GM03348 (cell line): ENCODE data around the gene MPHOSPH9.

Source experiments
- DNase-seq: peaks from one replicate; pipeline ENCODE4 v3.0.0; 2012; ENCODE audit warnings: low spot score

MPHOSPH9 gene

GRCh38 chr12:123149088-123149487, 83.9 kb downstream of the MPHOSPH9 start:
- peak; percentile 26 for DNase-seq

- DNase-seq = no peak
Measured at GRCh38 chr12:123148655-123149054, 84.3 kb downstream of the MPHOSPH9 start.

GRCh38 chr12:123148223-123148622, 84.7 kb downstream of the MPHOSPH9 start:
- no peak for DNase-seq

- no peak for DNase-seq
Measured at GRCh38 chr12:123145211-123145610, 87.7 kb downstream of the MPHOSPH9 start.

GRCh38 chr12:123143736-123144461, 89.0 kb downstream of the MPHOSPH9 start:
- no peak for DNase-seq

- DNase-seq = no peak
Measured at GRCh38 chr12:123142921-123143735, 89.8 kb downstream of the MPHOSPH9 start.

- no peak for DNase-seq
Measured at GRCh38 chr12:123142518-123142840, 90.5 kb downstream of the MPHOSPH9 start.

GRCh38 chr12:123141615-123142517, 91.1 kb downstream of the MPHOSPH9 start:
- peak; percentile 63 for DNase-seq

- no peak for DNase-seq
Measured at GRCh38 chr12:123140676-123141614, 92.0 kb downstream of the MPHOSPH9 start.

- DNase-seq = peak; percentile 45
Measured at GRCh38 chr12:123139926-123140675, 92.8 kb downstream of the MPHOSPH9 start.

- no peak for DNase-seq
Measured at GRCh38 chr12:123135688-123136087, 97.3 kb downstream of the MPHOSPH9 start.

- DNase-seq = no peak
Measured at GRCh38 chr12:123134826-123135225, 98.1 kb downstream of the MPHOSPH9 start.

GRCh38 chr12:123134271-123134671, 98.7 kb downstream of the MPHOSPH9 start:
- DNase-seq = no peak

- no peak for DNase-seq
Measured at GRCh38 chr12:123133701-123134100, 99.2 kb downstream of the MPHOSPH9 start.

GRCh38 chr12:123132951-123133619, 99.9 kb downstream of the MPHOSPH9 start:
- DNase-seq = no peak

GRCh38 chr12:123131879-123132402, 101.0 kb downstream of the MPHOSPH9 start:
- no peak for DNase-seq

GRCh38 chr12:123131291-123131832, 101.6 kb downstream of the MPHOSPH9 start:
- no peak for DNase-seq

- DNase-seq = no peak
Measured at GRCh38 chr12:123129621-123130020, 103.3 kb downstream of the MPHOSPH9 start.

- DNase-seq = no peak
Measured at GRCh38 chr12:123127182-123127495, 105.8 kb downstream of the MPHOSPH9 start.
